ENCODE data around the gene ATP2C2.

DNA sequence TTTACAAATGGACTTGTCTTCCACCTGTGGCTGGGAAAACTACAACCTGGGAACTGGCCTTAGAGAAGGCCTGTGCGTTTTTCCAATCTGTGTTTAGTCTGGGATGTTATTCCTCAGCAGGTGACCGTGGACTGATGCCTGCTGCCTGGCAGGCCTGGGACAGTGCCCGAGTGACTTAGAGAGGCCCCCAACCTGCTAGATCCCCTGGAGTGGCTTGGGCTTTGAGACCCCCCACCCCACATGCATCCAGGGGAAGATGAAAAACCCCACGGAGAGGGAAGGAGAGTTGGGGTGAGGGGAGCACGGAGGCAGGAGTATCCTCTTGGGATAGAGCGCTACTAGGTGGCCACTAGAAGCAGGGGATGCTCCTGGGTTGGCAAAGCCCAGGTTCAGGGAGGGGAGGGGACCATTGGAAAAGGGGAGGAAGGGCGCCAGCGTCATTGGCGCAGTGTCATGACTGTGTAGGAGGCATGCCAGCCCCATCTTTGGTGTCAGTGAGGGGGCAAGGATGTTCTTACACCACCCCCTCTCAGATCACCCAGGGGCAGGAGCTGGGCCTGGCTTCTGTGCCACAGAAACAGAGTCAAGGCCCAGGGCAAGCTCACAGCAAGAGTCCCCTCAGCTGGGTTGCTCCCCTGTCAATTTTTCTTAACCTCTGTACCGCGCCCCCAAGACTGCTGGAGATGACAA lies 82.0 kb downstream of the ATP2C2 start:
- no peak for TF ChIP-seq POLR2A (IDR thresholded peaks at IDR 0.05)
- TF ChIP-seq CTCF (IDR thresholded peaks at IDR 0.05): no peak

Measured in esophagus squamous epithelium (tissue), 4 donors.